ENCODE data around the gene FST. TPM values are rescaled to one million over a fixed set of nuclear protein-coding genes. Genes with fewer than 3 reads are reported as not detected.

FST gene
- total and polyA plus RNA-seq, 2 of the 8 experiments (the other 6 are each of a cell fraction or from before 2014, with no cell fraction given): 16.6 to 17.5 TPM

GRCh38 chr5:53503562-53504218 lies 23.3 kb downstream of the FST start:
- Histone ChIP-seq H2BK12ac (ENCODE audit: low read depth, low read length) (no peak overlapping the region), H2AK5ac (ENCODE audit: low read depth, low read length) (no peak overlapping the region), H2BK15ac (ENCODE audit: low read length) (no peak overlapping the region), H3K23ac (ENCODE audit: insufficient read length) (no peak overlapping the region), H3K14ac (ENCODE audit: insufficient read length) (no peak overlapping the region), H2BK20ac (ENCODE audit: low read length) (no peak overlapping the region), H3K9me3 (ENCODE audit: insufficient read depth in 2 of 2, low read depth in 1 of 2, low read length in 1 of 2) (peaks cover 9 to 17% of the 10 kb centered on the region in 2 experiments), H3K79me2 (ENCODE audit: control insufficient read depth in 1 of 2, insufficient read depth in 2 of 2, low read length in 2 of 2) (no peaks in the 10 kb centered on the region), H3K27ac (ENCODE audit: low read depth, low read length) (no peak overlapping the region), H2BK5ac (ENCODE audit: low read depth, low read length) (no peak overlapping the region), H3K23me2 (ENCODE audit: low read depth, low read length) (no peaks in the 10 kb centered on the region), H3K4me1 (replicated peaks in 1 of 4; ENCODE audit: control insufficient read depth in 3 of 4, insufficient read depth in 4 of 4, low read length in 3 of 4) (peaks cover 0 to 5% (median 0%) of the 10 kb centered on the region in 4 experiments; a peak in 2 of 7 replicates), H3K4ac (replicated peaks; ENCODE audit: insufficient read length, low read depth, low read length) (no peak overlapping the region), H3K27me3 (replicated peaks in 1 of 4; ENCODE audit: control insufficient read depth in 3 of 4, extremely low read depth in 1 of 4, insufficient read depth in 3 of 4, low read length in 3 of 4) (no peaks in the 10 kb centered on the region), H3K79me1 (ENCODE audit: low read depth, low read length) (no peaks in the 10 kb centered on the region), H4K91ac (replicated peaks; ENCODE audit: insufficient read length, low read length) (no peak overlapping the region), H3K4me3 (ENCODE audit: extremely low read depth in 1 of 4, insufficient read depth in 2 of 4, low read depth in 3 of 4, low read length in 4 of 4) (no peak overlapping the region), H4K8ac (ENCODE audit: extremely low read depth, insufficient read depth, low read length) (no peak overlapping the region), H3K4me2 (ENCODE audit: insufficient read depth in 1 of 2, low read depth in 2 of 2, low read length in 2 of 2) (no peak overlapping the region), H3K18ac (ENCODE audit: extremely low read depth, low read length) (no peak overlapping the region), H2BK120ac (replicated peaks; ENCODE audit: low read depth, low read length) (no peak overlapping the region), H4K20me1 (replicated peaks in 1 of 2; ENCODE audit: control insufficient read depth in 1 of 2, insufficient read depth in 2 of 2, low read length in 2 of 2) (no peaks in the 10 kb centered on the region), H3K36me3 (ENCODE audit: control insufficient read depth in 2 of 4, insufficient read depth in 4 of 4, low read length in 3 of 4) (no peaks in the 10 kb centered on the region), H3K56ac (replicated peaks; ENCODE audit: insufficient read length, low read depth, low read length) (no peak overlapping the region), H2AFZ (ENCODE audit: low read length) (peak overlapping the region; percentile 96), H4K5ac (ENCODE audit: insufficient read length, low read depth, low read length) (no peak overlapping the region), H3K9ac (replicated peaks in 1 of 4; ENCODE audit: extremely low read depth in 1 of 4, low read depth in 3 of 4, low read length in 3 of 4) (no peak overlapping the region)
- WGBS, 2 experiments (ENCODE audit: extremely low coverage in 1 of 2, insufficient coverage in 1 of 2, insufficient read length in 1 of 2, insufficient replicate concordance in 2 of 2, low coverage in 1 of 2, low lambda C conversion rate in 2 of 2, missing lambda C conversion rate in 1 of 2): 94% methylated on average over 2 of the region's 3 CpGs; no CpG with 5 or more reads in 1 of the 2 experiments
- no peak for DNase-seq (ENCODE audit: low read depth in 1 of 2, low spot score in 2 of 2)
- POLR2A ChIA-PET (ENCODE audit: partially characterized antibody): no interaction called here
- CTCF ChIA-PET (ENCODE audit: partially characterized antibody): interaction anchor here (0.7 kb wide), 1 partner anchor 64 kb away, joined by 3 read pairs; no protein-coding TSS in a partner anchor
- FAIRE-seq: no peak
- TF ChIP-seq YY1 (IDR thresholded peaks at IDR 0.05; ENCODE audit: low read depth, low read length): no peak
- no peak for TF ChIP-seq SAP30 (IDR thresholded peaks at IDR 0.05; ENCODE audit: insufficient read depth, insufficient replicate concordance, low read length)
- no peak for TF ChIP-seq SP2 (IDR thresholded peaks at IDR 0.05; ENCODE audit: low read length)
- TF ChIP-seq MAFK (IDR thresholded peaks at IDR 0.05; ENCODE audit: low read depth, low read length): no peak
- no peak for TF ChIP-seq BRCA1 (IDR thresholded peaks at IDR 0.05; ENCODE audit: low read depth, low read length)
- TF ChIP-seq ATF3 (IDR thresholded peaks at IDR 0.05; ENCODE audit: insufficient read depth, low read depth, low read length): no peak
- no peak for TF ChIP-seq SP4 (IDR thresholded peaks at IDR 0.05; ENCODE audit: low read length)
- TF ChIP-seq SP1 (IDR thresholded peaks at IDR 0.05; ENCODE audit: low read depth, low read length): no peak
- no peak for TF ChIP-seq TEAD4 (IDR thresholded peaks at IDR 0.05; ENCODE audit: low read depth, low read length)
- TF ChIP-seq TBP (IDR thresholded peaks at IDR 0.05; ENCODE audit: low read depth, low read length): no peak
- TF ChIP-seq BCL11A (IDR thresholded peaks at IDR 0.05; ENCODE audit: low read depth in 2 of 2, low read length in 2 of 2): no peak
- no peak for TF ChIP-seq USF2 (IDR thresholded peaks at IDR 0.05; ENCODE audit: low read length)
- TF ChIP-seq BACH1 (IDR thresholded peaks at IDR 0.05; ENCODE audit: low read length): no peak
